B cell (primary cell): Measurements from ENCODE around the gene TLR8. TPM values are rescaled to one million over a fixed set of nuclear protein-coding genes. Genes with fewer than 3 reads are reported as not detected.

Experiments
- ATAC-seq: fragments of 200-7000 bp; cut with Tn5 transposase; one replicate; pipeline ENCODE4 v1.10.0; 2021; ENCODE audit warnings: low read depth, mild to moderate bottlenecking, moderate number of reproducible peaks, moderate library complexity
- CTCF ChIA-PET: fragments of 350-600 bp; sonication (Branson Sonifier 250); formaldehyde crosslinking; loops from one replicate; lab custom pipeline; 2021; ENCODE audit warnings: antibody characterized with exemption, inconsistent platforms; lab: Charles Lee
- POLR2A ChIA-PET: fragments of 350-600 bp; sonication (Branson Sonifier 250); formaldehyde crosslinking; loops from one replicate; lab custom pipeline; 2021; ENCODE audit warnings: antibody characterized with exemption; lab: Charles Lee
- DNase-seq: peaks from one replicate; pipeline ENCODE4 v3.0.0; 2013
- H2AFZ ChIP-seq: 2 replicates; pipeline ENCODE4 v1.6.1; 2012; ENCODE audit warnings: mild to moderate bottlenecking, low read depth, low read length; ENCODE audit not compliant: insufficient read depth, poor library complexity, severe bottlenecking
- H3K27ac ChIP-seq, 2 donors: 1 replicate in 1 of 2; 2 replicates in 1 of 2; pipeline ENCODE4 v1.5.1; 2012 to 2013; ENCODE audit warnings: low read length in 2 of 2, mild to moderate bottlenecking in 2 of 2, moderate library complexity in 1 of 2
- H3K27me3 ChIP-seq, 4 experiments: fragments of 200-600 bp in 1 of 4; sonication (generic) in 1 of 4; replicated peaks in 1 of 4; 1 replicate in 2 of 4; 2 replicates in 2 of 4; pipeline versions ENCODE4 v1.6.1 to v1.7.0; 2013 to 2016; ENCODE audit warnings: low read length in 3 of 4, mild to moderate bottlenecking in 2 of 4, mixed read lengths in 1 of 4, moderate library complexity in 1 of 4; ENCODE audit not compliant: insufficient read depth in 4 of 4, control insufficient read depth in 3 of 4; ENCODE audit errors: control extremely low read depth in 1 of 4
- H3K36me3 ChIP-seq, 2 experiments: replicated peaks in 1 of 2; 1 replicate in 1 of 2; 2 replicates in 1 of 2; pipeline versions ENCODE4 v1.6.1 to v1.7.1; 2013; ENCODE audit warnings: low read length in 1 of 2; ENCODE audit not compliant: insufficient read depth in 2 of 2, control insufficient read depth in 1 of 2; ENCODE audit errors: control extremely low read depth in 1 of 2, extremely low read depth in 1 of 2
- H3K4me1 ChIP-seq, 2 donors: fragments of 200-600 bp in 1 of 2; sonication (generic) in 1 of 2; 1 replicate in 1 of 2; 2 replicates in 1 of 2; pipeline versions ENCODE4 v1.5.1 to v1.6.1; 2013 to 2017; ENCODE audit warnings: low read length in 2 of 2; ENCODE audit not compliant: control insufficient read depth in 2 of 2, insufficient read depth in 2 of 2
- H3K4me2 ChIP-seq: replicated peaks from 2 replicates; pipeline ENCODE3; 2012; ENCODE audit warnings: mild to moderate bottlenecking, low read depth, low read length; ENCODE audit not compliant: poor library complexity, severe bottlenecking
- H3K4me3 ChIP-seq, 5 experiments: fragments of 200-600 bp in 1 of 5; sonication (generic) in 1 of 5; 1 replicate in 3 of 5; 2 replicates in 2 of 5; pipeline versions ENCODE4 v1.5.1 to v1.7.0; 2011 to 2016; ENCODE audit warnings: low read length in 4 of 5, mild to moderate bottlenecking in 4 of 5, low read depth in 2 of 5, control low read depth in 1 of 5, moderate library complexity in 1 of 5; ENCODE audit not compliant: insufficient read depth in 1 of 5; ENCODE audit errors: control extremely low read depth in 1 of 5, extremely low read depth in 1 of 5
- H3K79me2 ChIP-seq: fragments of 200-600 bp; sonication (generic); one replicate; pipeline ENCODE4 v1.6.0; 2016; ENCODE audit warnings: low read length; ENCODE audit not compliant: control insufficient read depth, insufficient read depth
- H3K9ac ChIP-seq: fragments of 200-600 bp; sonication (generic); 2 replicates; pipeline ENCODE4 v1.6.1; 2017; ENCODE audit warnings: mild to moderate bottlenecking, low read length, moderate library complexity
- H3K9me3 ChIP-seq, 3 donors: one replicate each; pipeline versions ENCODE4 v1.6.1 to v1.7.1; 2013; ENCODE audit warnings: low read length in 2 of 3; ENCODE audit not compliant: control insufficient read depth in 2 of 3, insufficient read depth in 1 of 3; ENCODE audit errors: control extremely low read depth in 1 of 3
- H4K20me1 ChIP-seq: 2 replicates; pipeline ENCODE4 v1.6.0; 2012; ENCODE audit warnings: mild to moderate bottlenecking, low read length; ENCODE audit not compliant: insufficient read depth, control insufficient read depth, poor library complexity, severe bottlenecking
- H3K27ac Mint-ChIP-seq: one replicate; pipeline ENCODE4 v1.8.0; 2021; ENCODE audit warnings: mixed read lengths
- H3K27me3 Mint-ChIP-seq: one replicate; pipeline ENCODE4 v1.8.0; 2021; ENCODE audit warnings: mixed read lengths
- H3K4me1 Mint-ChIP-seq: one replicate; pipeline ENCODE4 v1.8.0; 2021; ENCODE audit warnings: mixed read lengths
- H3K4me3 Mint-ChIP-seq: one replicate; pipeline ENCODE4 v1.8.0; 2021; ENCODE audit warnings: mixed read lengths
- H3K9me3 Mint-ChIP-seq: one replicate; pipeline ENCODE4 v1.8.0; 2022; ENCODE audit warnings: mixed read lengths; ENCODE audit not compliant: insufficient read depth
- CTCF ChIP-seq: fragments of 200-600 bp; IDR thresholded peaks from one replicate; pipeline ENCODE4 v1.8.0; 2022; ENCODE audit warnings: antibody characterized with exemption, mild to moderate bottlenecking
- EZH2 ChIP-seq: IDR thresholded peaks from 2 replicates; pipeline ENCODE4 v1.6.1; 2012; ENCODE audit warnings: borderline replicate concordance, low read depth, mild to moderate bottlenecking, moderate library complexity, low read length; ENCODE audit not compliant: insufficient read depth, poor library complexity, severe bottlenecking
- WGBS: methylation state at CpG from one replicate; pipeline ENCODE4 v1.1.5; 2013; ENCODE audit warnings: missing lambda C conversion rate; ENCODE audit not compliant: insufficient coverage; 5-methylcytosine and 5-hydroxymethylcytosine counted together
- intact Hi-C: fragments of 100-400 bp; cut with micrococcal nuclease; formaldehyde crosslinking; loops from one replicate; pipeline ENCODE4 v1.10.0; 2022
- polyA plus RNA-seq: library from polyadenylated mRNA; depleted of rRNA; stranded (reverse); fragments of >200 nt; gene quantifications from 2 replicates; pipeline ENCODE4 v1.2.3, GENCODE V29; 2012
- total RNA-seq, 2 donors: library from RNA; stranded (reverse); fragments of 120-200 nt in 1 of 2; gene quantifications; 1 replicate in 1 of 2; 2 replicates in 1 of 2; pipeline versions ENCODE4 v1.2.3 to v1.2.4, GENCODE V29; 2013 to 2022

TLR8 gene
- total and polyA plus RNA-seq, 2 donors (not counting 1 experiment from before 2014, with no cell fraction given) = 0.19 to 0.39 TPM

GRCh38 chrX:12967711-12968465 is 61.5 kb downstream of the TLR8 start:
- Histone ChIP-seq H4K20me1 (no peaks in the 10 kb centered on the region), H2AFZ (peak overlapping the region; percentile 20), H3K4me3 (no peak overlapping the region), H3K4me1 (peaks cover 44 to 53% of the 10 kb centered on the region in 2 donors), H3K9ac (no peak overlapping the region), H3K27me3 (peaks cover 0 to 4% (median 0%) of the 10 kb centered on the region in 4 experiments), H3K79me2 (peaks cover 27% of the 10 kb centered on the region), H3K4me2 (peak overlapping the region; percentile 41), H3K36me3 (no peaks in the 10 kb centered on the region), H3K27ac (peak overlapping the region; percentile 60 to 62), H3K9me3 (no peaks in the 10 kb centered on the region)
- ChIA-PET CTCF (interaction anchor here (1.2 to 15.8 kb wide), 5 partner anchors 10 to 519 kb away, joined by 3 to 214 read pairs (median 7); no protein-coding TSS in a partner anchor), POLR2A (interaction anchor here (0.6 to 11.2 kb wide), 2 partner anchors 10 to 114 kb away, joined by 3 to 136 read pairs; no protein-coding TSS in a partner anchor)
- ATAC-seq = no peak
- intact Hi-C loops = no loop called here
- 71% methylated on average over 3 of the region's 15 CpGs for WGBS
- Mint-ChIP-seq H3K9me3 (no peaks in the 10 kb centered on the region), H3K27ac (peak overlapping the region; percentile 85), H3K27me3 (no peaks in the 10 kb centered on the region), H3K4me1 (peaks cover 56% of the 10 kb centered on the region), H3K4me3 (peak overlapping the region; percentile 45)
- TF ChIP-seq EZH2 (no peak), CTCF (no peak)
- peak; percentile 23 for DNase-seq
